Activated CD8-positive, alpha-beta memory T cell treated with anti-CD3 and anti-CD28 coated beads for 4 hours (primary cell): ENCODE results near the gene AGA.
A peak's percentile ranks its signal among the peaks of the same experiment; 100 is the strongest.

Experiments used
- DNase-seq, 2 donors: peaks; one replicate each; pipeline ENCODE4 v3.0.0-alpha.2; 2020; ENCODE audit warnings: low read depth in 2 of 2

AGA gene

DNA sequence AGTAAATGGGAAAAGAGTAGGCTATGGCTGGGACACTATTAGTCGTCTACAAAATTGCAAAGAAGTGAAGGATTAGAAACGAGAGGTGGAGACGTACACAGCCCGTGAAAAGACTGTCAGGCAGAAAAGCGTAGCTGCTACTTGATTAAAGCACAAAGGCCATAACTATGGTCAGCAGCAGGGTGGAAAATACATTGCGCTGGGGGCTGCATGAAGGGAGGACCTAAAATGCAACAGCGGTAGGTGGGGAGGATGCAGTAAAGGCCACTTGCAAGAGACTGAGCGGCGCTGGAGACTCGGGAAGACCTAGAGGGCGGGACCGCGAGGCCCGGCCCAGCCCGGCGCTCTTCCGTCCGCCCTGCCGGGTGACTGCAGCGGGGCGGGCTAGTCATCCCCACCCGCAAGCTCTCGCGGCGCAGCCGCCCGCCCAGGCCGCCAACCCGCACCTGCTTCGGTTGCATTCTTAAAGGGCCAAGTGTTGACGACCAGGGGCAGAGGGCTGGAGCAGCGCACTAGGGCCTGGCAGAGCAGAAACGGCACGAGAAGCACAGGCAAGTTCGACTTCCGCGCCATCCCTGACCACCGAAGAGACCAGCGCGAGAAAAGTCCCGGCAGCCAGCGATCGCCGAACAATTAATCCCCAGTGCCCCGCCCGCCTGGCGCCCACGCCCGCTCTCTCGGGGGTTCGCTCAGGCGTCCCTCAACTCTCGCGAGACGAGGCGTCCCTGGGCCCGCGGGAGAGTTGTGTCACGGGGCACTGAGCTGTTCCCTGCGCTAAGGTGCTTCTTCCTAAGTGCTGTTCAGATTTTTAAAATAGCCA is at the start of gene AGA:
AGA (minus strand) TSS at position 635 of the 820 bp plus-strand sequence; CDS start at position 573, 62 bp downstream.
- DNase-seq, result peak; percentile 90 to 91

DNA sequence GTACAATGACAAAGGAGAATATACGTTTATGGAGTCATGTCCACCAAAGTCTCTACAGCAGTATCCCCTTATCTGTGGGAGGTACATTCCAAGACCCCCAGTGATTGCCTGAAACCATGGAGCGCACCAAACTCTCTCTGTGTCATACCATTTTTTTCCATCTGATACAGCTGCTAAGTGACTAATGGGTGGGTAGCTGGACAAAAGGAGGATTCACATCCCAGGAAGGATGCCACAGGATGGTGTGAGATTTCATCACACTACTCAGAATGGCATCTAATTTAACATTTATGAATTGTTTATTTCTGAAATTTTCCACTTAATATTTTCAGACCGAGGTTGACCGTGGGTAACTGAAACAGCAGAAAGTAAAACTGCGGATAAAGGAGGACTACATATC is 49.8 kb upstream of the AGA start:
- DNase-seq, result no peak

DNA sequence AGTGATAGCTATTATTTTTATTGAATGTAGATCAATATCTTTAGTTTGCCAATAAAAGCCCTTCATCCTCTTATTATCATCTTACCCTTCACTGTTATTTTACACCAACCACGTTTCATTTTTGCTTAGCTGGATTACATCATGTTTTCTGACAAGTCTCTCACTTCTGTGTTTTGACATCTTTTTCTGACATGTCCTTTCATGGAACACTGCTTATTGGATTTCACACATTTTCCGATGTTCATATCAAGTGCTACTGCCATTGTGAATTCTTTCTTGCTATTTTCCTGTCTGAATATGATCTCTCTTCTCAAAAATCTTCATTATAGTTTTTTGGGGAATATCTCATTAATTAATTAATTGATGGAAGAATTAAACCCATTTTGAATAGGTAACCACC is 48.5 kb upstream of the AGA start:
- DNase-seq, result no peak

DNA sequence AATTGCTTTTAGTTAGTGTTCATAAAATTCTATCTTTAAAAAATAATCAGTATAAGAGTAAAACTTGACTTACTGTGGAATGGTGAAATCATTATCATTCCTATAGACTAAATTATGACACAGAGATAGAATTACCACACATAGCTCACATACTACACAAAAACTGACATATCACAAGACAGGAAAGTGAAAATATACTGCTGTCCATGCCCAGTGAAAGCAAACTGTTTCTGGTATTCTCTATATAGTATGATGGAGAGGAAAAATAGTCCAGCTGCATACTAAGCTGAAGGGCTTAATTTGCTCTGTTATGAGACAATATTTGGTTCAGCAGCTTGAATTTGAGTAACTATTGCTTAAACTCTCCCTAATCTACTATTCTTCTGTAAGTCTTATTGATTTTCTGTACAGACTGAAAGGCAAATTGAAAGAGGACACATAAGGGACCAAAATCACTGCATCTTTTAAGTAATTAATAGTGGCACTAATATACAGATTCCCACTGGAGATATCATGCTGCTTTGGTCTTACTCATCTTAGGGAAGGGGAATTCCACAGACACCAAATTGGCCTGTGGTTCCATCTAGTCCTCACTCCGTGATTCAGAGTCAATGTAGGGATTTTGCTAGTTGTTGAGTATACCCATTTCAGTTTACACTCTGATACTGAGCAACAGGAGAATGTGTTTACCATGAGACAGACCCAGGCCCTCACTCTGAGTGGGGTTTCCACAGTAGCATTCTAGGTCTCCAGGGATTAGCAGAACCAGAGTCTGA is 47.4 kb upstream of the AGA start:
- DNase-seq, result no peak

DNA sequence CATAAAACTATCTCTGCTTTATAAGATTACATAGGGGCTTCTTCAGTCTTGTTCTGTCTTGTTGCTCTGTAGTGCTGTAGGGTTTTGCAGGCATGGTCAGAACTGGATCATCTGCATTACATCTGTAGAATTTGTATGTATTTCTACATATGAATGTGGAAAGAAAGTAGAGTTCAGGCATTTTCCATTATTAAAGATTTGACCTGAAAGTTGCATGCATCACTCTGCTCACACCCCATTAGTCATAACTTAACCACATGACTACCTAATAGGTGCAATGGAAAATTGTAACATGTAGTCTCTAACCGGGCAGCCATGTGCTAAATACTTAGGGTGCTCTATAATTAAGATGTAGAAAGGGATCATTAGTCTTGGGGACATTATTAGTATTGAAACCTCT is 45.7 kb upstream of the AGA start:
- no peak for DNase-seq

DNA sequence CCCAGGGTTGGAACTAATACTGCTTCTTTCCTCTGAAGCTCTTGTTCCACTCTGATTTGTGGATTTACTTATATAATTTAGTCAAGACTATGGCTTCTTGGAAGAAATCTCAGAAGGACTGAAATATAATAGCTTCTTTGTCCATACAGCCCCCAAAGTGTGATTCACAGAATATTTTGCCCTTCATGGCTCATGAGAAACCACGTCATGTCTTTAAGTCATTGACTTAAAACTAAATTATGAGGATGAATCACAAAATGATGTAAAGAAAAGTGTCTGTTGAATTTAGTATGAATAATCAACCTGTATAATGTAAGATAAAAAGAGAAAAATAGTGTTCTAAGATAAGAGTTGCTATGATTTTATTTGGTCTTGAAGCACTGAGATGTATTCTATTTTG is 43.3 kb upstream of the AGA start:
- no peak for DNase-seq

DNA sequence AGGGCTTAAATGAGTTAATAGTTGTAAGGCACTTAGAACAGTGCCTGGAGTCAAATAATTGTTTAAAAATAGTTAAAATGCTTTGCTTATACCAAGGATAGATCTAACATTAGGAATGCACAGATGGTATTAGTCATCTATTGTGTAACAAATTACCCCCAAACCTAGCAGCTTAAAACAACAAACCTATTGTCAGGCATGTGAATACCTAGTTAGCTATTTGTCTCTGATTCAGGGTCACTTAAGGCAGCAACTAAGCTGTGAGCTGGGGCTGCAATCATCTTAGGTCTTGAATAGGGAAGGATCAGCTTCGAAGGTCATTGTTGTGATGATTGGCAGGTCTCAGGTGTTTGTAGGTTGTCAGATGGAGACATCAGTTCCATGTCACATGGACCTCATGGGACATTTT is 42.4 kb upstream of the AGA start:
- DNase-seq, result no peak

DNA sequence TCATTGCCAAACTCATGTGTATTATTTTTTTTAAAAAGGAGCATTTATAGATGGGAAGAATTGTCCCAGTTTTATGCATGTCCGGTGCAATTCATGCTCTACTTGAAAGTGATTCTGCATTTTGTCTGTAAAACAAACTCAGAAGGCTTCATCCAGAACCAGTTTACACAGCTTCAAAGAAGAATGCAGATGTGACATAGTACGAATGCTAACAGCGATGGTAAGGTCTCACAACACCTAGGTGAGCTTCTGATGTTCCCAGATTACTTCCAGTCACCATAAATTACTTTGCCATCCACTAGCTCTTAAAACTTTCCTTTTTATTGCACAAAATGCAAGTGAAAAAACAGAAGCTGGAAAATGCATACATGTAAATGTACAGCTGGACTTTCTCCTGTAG is 41.5 kb upstream of the AGA start:
- no peak for DNase-seq

DNA sequence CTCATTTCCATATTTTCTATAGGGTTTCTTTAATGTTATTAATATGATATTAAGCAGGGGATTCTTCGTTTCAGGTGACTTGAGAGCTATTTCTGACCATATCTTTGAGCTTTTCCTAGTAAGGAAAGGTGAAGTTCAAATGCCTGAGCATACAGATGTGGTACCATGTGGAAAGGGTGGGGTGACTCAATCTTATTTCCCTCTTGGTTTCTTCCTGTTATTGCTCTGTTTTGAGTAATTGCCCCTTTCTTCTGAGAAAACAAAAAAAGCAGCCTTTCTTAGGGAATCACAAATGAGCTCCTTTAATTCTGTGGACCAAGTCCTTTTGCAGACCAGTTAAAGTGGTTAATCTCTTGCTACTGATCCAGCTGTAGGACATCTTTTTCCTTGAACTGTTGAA is 41.0 kb upstream of the AGA start:
- DNase-seq, result no peak

DNA sequence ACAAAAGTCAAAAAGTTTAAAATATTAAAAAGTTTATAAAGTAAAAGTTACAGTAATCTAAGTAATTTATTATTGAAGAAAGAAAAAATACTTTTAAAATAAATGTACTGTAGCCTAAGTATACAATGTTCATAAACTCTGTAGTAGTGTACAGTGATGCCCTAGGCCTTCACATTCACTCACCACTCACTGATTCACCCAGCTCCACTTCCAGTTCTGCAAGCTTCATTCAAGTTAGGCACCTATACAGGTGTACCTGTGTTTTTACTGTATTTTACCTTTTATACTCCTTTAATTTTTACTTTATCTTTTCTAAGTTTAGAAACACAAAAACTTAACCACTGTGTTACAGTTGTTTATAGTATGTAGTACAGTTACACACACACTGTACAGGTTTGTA is 40.1 kb upstream of the AGA start:
- no peak for DNase-seq

DNA sequence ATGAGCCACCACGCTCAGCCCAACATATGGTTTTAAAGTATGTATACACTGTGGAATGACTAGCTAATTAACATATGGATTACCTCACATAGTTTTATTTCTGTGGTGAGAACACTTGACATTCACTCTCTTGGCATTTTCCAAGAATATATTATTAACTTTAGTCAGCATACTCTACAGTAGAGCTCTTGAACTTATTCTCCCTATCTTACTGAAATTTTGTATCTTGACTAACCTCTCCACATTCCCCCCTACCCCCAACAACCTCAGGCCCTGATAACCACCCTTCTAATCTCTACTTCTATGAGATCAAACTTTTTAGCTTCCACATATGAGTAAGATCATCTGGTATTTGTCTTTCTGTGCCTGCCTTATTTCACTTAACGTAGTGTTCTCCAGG is 38.6 kb upstream of the AGA start:
- DNase-seq, result no peak

DNA sequence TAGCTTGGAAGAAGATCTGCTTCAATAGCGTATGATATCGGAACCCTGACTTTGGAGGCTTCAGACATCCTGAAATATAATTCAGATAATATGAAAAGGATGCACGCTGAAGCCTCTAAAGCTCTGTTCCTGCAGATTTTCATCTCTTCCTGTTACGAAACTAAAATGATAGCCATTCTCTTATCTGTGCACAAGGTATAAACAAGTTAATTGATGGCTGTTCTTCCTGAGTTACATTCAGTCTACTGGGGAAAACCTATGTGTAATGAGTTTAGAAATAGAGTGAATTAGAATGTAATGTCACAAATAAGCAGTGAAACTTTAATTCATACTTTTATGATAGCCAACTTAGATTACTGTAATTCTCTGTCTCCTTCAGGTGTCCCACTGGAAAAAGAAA is 36.8 kb upstream of the AGA start:
- DNase-seq, result no peak

DNA sequence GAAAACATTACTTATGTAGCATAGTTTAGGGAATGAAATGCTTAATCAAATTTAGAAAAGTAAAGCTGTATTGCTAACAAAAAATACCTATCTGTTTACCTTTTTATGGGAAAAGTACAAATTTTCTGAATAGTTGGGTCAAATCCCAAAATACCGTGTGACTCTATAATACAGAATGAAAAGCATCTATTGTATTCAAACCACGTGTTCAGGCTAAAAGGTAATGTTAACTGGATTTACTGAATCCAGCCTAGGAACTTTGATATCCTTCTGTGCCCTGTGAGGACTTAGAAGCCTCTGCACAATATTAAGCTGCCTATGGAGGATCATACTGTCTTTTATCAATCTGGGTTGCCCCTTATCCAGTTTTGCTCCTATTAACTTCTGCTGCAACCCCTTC is 36.3 kb upstream of the AGA start:
- DNase-seq, result no peak

DNA sequence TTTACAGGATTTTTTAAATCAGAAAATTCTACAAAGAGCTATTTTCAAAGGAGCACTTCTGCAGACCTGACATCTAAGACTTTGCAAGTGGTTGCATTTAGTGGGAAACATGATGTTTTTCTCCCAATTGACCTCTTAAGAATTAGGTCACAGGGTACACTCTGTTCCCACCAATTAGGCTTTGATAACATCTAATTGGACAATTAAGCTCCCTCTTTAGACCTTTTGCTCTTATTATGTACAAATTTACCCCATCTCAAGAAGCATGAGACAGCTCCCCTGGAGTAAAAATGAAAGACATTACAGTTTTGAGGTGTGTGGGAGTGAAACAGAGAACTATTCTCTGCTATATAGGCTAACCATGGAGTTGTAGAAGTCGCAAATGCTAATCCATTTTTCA is 31.8 kb upstream of the AGA start:
- DNase-seq, result no peak

DNA sequence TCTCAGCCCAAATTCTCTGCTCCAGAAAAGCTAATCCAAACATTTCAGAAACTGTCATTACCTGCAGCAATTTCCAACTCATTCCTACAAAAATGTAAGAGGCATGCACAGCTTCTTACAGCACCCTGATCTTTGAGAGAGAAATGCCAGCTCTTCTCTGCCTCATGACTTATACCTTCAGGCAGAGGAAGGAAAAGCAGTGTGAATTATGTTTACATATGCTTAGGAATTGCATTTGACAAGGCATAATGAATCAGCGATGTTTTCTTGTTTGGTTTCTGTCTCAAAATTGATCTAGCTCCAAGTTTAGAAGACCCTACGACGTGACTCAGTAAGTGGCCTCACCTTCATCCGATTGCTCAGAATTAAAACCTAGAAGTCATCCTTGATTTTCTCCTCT is 21.8 kb upstream of the AGA start:
- no peak for DNase-seq

DNA sequence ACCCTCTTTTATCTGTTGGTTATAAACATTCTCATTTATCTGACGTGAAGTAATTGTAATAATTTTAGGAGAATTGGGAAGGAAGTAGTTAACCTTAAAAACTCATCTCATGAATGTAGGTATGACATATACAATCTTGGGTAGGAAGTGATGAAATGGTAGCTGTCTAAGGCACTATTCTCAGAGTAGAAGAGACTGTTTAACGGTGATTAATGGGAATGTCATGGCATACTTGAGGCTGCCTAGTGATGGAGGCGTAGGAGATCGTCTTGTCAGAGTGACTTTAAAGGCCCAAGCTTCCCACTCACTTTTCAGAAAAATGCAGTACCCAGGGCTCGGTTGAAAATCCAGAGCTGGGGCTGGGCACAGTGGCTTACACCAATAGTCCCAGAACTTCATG is 19.4 kb upstream of the AGA start:
- no peak for DNase-seq

DNA sequence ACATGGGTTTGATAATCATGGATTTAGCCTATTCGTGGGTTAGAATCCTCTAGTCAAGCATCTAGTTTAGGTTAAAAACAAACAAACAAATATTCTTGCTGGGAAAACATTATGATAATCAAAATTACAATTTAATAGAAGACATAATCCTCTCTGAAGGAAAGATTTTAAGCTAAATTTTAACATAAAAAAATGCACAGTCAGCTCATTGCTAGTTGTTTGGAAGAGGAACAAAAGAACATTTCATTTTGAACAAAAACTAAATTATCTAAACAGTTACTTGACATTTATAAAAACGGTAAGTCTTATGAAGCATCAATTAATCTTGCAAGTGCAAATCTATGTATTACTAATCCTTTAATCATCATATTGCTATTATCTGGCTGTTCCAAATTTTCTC is 18.2 kb upstream of the AGA start:
- DNase-seq, result no peak

DNA sequence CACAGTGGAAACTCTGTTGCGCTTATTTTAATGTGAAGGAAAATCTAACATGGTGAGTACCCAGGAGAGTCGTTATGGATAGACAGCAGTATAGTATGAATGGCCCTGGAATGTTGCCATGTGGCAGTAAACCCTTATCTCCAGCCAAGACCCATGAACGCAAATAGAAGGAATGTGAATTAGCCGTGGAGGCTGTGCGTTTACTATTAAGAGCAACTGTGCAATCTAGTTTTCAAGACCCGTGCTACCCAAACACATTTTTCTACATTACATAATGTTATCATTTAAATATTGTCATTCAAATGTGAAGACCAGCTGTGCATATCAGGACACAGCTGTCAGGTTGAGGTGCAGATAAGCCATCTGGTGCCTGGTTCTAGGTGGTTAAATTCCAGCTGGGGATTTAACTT is 13.3 kb upstream of the AGA start:
- no peak for DNase-seq

DNA sequence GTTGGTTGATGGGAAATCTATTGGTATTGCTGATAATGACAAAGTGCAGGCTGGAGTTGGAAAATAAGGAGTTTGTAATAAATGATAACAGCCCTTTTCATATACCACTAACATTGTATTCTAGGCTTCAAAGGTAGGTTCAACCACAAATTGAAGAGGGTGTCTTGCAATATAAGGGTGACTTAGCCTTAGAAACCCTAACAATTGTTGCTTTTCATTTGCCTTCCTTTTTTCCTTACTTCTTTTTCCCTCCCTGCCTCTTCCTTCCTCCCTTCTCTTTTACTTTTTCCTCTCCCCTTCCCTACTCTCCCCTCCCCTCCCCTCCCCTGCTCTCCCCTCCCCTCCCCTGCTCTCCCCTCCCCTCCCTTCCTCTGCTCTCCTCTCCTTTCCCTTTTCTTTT is 10.9 kb upstream of the AGA start:
- DNase-seq, result no peak

DNA sequence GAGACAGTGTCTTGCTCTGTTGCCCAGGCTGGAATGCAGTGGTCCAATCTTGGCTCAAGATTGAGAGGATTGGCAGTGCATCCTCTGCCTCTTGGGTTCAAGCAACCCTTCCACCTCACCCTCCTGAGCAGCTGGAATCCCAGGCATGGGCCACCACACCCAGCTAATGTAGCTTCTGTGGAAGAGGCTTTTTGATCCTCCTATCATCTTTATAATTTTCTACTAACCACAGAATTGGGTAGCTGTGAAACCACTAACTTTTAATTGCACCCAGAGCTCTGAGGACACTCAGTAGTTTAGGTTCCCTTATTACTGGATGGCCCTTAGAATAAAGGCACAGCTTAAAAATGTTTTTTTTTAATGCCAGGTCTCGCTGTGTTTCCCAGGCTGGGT is 8.9 kb upstream of the AGA start:
- DNase-seq, result no peak

DNA sequence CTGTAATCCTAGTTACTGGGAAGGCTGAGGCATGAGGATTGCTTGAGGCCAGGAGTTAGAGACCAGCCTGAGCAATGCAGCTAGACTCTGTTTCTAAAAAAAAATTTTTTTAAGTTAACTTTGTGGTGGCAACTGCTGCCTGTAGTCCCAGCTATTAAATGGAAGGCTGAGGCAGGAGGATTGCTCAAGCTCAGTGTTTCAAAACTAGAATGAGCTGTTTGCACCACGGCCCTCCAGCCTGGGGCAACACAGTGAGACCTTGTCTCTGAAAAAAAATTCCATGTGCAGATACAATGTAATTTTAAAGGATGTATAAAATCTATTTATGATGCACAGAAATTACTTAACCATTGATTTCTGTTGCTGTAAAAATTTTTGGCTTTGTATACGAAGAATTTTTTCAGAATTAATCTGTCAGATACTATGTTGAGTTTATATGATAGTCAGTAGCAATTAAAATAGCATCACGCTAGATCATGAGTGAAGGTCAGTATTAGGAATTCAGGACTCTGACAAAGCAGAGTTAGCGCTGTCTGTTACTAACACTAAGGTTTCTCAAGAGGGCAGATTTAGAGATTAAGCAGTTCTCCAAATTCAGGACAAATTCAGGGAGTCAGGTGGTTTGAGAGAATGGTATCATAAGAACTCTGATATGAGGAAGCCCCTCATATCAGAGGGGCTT is 8.3 kb upstream of the AGA start:
- DNase-seq, result no peak

DNA sequence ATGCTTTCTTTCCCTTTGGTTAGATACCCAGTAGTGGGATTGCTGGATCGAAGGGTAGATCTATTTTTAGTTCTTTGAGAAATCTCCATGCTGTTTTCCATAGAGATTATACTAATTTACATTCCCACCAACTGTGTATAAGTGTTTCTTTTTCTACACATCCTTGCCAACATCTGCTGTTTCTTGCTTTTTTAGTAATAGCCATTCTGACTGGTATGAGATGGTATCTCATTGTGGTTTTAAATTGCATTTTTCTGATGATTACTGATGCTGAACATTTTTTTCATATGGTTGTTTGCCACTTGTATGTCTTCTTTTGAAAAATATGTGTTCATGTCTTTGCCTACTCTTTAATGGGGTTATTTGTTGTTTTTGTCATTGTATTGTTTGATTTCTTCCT is 6.6 kb upstream of the AGA start:
- no peak for DNase-seq
